Stomach (tissue), 4 donors: ENCODE measurements around the gene FOXP3.

Source experiments
- CTCF ChIP-seq, 7 experiments: fragments of 450-650 bp in 4 of 7; fragments of 200-600 bp in 3 of 7; sonication (generic) in 3 of 7; IDR thresholded peaks; one replicate each; pipeline ENCODE4 v1.5.1; 2016 to 2019; ENCODE audit warnings: antibody characterized with exemption in 7 of 7, control low read depth in 2 of 7, mild to moderate bottlenecking in 1 of 7
- POLR2AphosphoS5 ChIP-seq, 3 donors: sonication (generic); formaldehyde crosslinking; IDR thresholded peaks; one replicate each; pipeline ENCODE4 v1.6.1; 2016; ENCODE audit warnings: antibody characterized with exemption in 3 of 3

DNA sequence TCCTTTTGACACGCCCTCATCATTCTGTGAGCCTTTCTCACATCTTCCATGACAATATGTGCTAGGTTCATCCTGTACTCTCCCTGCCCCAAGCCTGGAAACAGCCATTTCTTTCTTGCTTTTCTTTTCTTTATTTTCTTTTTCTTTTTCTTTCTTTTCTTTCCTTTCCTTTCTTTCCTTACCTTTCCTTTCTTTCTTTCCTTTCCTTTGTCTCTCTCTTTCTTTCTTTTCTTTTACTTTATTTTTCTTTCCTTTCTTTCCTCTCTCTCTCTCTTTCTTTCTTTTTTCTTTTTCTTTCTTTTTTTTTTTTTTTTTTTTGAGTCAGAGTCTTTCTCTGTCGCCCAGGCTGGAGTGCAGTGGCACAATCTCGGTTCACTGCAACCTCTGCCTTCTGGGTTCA is 19.7 kb upstream of the FOXP3 start:
- no peak for TF ChIP-seq POLR2AphosphoS5 (IDR thresholded peaks at IDR 0.05)
- no peak for TF ChIP-seq CTCF (IDR thresholded peaks at IDR 0.05)
